CD4-positive, alpha-beta T cell treated with Interferon gamma for 1 hour (primary cell): ENCODE data around the gene PIANP.

Experiments
- DNase-seq: peaks from one replicate; pipeline ENCODE4 v3.0.0-alpha.2; 2020

The PIANP gene

GRCh38 chr12:6701078-6701768 lies 608 bp upstream of the PIANP start:
- no peak for DNase-seq

GRCh38 chr12:6699989-6700645 lies 498 bp downstream of the PIANP start:
- DNase-seq = no peak

DNA sequence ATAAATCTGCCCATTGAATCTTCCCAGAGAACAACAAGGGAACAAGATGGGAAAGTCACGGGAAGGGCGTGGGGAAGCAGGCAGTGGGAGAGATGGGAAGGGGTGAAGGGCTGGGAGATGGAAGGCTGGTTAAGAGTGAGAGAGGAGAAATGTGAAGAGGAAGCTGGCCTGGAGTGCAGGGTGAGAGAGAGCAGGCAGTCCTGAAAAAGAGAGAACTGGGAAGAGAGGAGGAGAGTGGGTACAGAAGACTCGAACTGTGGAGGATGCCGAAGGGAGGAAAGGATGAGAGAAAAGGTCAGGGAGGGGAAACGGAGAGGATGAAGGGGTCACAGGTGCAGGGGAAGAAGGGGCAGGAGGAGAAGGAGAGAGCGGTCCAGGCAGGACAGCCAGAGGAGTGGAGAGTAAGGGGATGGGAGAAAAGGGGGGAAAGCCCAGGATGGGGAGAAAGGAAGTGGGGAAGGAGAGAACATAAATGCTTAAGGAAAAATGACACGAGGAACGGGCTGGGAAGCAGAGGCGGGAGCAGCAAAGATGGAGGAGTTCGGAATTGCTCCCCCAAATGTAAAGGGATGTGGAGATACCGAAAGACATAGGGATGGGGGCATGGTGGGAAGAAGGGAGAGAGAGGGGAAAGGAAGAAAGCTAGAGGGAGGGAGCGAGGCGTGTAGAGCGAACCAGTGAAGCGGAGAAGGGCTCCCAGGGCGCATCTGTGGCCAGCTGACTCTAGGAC lies 1.2 kb downstream of the PIANP start:
- DNase-seq = no peak

DNA sequence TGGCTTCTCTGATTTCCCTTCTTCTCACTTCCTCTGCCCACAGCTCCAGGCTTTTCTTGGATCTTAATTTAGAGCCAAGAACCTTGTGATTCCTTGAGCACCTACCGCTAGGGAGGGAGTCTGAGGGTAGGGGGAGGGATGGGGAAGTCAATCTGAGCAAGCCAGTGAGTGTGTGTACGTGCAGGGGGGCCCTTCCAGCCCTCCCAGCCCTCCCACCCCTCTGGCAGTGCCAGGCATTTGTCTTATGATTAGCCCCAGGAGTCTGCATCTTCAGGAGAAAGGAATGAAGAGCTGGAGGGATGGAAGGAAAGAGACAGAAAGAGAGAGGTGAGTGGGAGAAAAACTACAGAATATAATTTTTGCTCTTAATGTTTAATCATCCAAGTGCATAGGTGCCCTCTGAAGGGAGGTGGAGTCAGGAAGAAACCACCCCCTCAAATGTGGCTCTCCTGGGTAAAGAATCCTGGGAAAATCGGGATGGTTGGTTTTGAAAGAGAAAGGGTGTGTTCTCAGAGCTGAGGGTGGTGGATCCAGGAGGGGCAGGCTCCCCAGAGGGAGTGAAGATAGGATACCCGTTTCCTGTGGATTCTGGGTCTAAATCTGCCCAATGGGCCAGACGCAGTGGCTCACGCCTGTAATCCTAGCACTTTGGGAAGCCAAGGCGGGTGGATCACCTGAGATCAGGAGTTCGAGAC lies 2.1 kb downstream of the PIANP start:
- DNase-seq = no peak

DNA sequence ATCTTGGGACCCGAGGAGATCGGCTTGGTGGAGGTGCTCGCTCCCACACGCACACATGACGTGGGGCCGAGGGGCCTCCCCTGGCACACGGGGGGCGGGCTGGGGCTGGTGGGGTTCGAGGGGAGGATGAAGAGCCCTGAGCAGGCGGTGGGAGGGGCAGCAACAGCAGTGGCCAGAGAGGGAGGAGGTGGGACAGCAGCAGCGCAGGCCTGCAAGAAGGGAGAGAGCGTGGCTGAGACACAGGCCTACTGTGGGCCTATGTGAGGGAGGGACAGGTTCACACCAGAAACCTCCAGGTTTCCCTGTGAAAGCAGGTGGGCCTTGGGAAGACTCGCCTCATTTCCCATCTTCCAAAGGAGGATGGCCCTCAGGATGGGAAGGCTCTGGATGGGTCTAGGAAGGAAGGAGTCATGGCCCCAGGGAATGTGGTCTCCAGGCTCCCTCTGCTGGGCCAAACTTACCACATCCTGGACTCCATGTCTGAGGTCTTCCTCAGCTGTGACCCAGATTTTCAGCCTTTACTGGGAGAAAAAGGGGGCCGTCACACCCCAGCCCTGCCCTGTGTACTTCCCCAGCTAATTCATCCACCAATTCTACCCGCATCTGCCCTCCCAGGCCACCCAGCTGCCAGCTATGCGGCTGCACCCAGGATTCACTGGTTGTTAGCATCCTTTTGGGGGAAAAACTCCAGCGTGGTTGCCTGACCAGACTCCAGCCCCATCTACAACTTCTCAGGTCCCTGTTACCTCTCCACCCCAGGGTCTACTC lies 2.8 kb downstream of the PIANP start:
- DNase-seq = no peak

DNA sequence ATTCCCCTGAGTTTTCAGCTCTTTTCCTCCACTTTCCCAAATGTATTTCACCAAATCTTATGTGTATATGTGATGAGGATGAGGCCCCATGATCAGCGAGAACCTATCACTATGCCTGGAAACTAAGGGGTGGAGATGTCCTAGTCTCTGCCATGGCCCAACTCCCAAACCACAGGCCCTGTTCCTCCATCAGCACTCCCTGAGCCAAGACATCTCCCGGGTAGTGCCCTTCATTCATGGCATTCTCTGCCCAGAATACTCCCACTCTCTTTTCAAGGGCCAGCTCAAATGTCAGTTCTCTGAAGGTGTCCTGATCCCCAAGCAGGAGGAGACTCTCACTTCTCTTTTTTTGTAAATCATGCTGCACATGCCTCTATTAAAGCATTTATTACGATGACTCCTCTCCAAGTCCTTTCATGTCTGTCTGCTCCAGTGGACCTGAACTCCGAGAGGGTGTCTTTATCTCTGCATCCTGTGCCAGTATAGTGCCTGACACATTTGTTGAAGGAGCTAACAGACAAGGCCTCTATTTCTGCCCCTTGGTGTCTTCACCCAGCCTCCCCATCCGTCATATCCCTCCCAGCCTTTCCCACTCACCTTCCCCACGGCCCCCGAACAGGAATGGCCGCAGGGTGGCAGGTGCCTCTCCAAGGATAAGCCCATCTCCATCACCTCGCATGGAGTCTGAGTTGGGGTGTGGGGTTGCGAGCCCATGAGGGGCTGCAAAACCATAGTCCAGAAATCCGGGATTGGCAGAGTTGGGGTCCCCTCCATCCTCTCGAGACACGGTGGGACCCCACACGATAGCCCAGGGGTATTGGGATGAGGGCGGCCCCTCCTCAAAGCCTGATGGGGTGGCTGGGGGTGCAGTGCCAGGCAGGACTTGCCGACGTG lies 3.7 kb downstream of the PIANP start:
- peak; percentile 29 for DNase-seq

GRCh38 chr12:6695313-6696045 lies 5.1 kb downstream of the PIANP start:
- no peak for DNase-seq

GRCh38 chr12:6694701-6695100 lies 5.9 kb downstream of the PIANP start:
- no peak for DNase-seq

GRCh38 chr12:6693832-6694355 lies 6.7 kb downstream of the PIANP start:
- no peak for DNase-seq

DNA sequence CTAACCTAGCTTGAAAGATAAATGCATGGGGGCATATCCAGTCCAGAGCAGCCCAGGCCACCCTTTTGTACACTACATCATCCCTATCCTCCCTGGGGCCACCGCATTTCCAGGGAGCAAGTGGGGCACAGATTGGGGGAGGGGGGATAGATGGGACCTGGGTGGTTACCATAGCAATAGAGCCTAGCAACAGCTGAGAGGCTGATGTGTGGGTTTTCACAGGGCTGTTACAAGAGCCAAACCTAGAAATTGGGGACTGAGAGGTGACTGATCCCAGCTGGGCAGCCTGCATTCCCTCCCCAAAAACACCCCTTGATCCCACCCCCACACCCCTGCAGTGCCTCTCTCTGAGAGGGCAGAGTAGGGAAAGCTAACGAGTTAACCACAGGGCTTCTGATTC lies 7.7 kb downstream of the PIANP start:
- no peak for DNase-seq

GRCh38 chr12:6691473-6691872 lies 9.1 kb downstream of the PIANP start:
- DNase-seq = no peak

GRCh38 chr12:6688999-6689882 lies 11.4 kb downstream of the PIANP start, which contains the start of gene ZNF384:
TSS of gene ZNF384 (minus strand) at chr12:6689375. CDS start at chr12:6679520, 9,855 bp downstream.
- peak; percentile 98 for DNase-seq

DNA sequence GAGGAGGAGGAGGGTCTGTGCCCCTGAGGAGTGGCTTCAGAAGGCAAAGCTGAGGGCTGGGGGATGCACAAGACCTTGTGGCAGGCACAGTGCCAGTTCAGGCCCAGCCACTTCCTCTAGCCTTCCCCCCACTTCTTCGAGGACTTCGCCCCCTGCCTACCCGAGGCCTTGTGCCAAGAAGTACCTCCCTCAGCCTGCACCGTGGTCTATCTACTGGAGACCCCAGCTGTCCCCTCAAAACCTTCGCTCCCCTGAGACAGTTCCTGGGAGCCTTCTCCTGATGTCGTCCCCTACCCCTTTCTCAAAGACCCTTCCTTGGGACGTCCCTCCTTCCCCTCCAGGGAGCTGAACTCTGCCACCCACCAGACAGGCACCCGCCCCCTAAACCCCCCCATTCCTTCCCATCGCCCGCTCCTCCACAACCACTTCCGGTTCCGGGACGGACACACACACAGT lies 12.0 kb downstream of the PIANP start:
- DNase-seq = no peak

DNA sequence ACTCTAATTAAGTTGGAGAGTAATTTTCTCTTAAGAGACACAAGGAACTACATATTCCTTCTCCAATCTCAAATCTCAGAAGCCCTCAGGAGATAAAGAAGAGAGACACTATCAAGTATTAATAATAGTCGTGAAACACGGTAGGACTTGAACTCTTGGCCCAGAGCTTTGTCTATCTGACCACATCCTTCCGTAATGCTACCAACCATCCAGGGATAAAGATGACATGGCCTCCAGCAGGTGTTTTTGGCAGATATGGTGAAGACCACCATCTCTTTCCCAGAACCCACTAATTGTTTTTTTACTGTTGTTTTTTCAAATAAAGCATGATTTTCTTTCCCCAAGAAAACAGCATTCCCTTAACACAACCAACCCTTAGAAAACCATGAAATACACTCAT lies 14.8 kb downstream of the PIANP start:
- no peak for DNase-seq

GRCh38 chr12:6684609-6685008 lies 16.0 kb downstream of the PIANP start:
- peak; percentile 30 for DNase-seq

DNA sequence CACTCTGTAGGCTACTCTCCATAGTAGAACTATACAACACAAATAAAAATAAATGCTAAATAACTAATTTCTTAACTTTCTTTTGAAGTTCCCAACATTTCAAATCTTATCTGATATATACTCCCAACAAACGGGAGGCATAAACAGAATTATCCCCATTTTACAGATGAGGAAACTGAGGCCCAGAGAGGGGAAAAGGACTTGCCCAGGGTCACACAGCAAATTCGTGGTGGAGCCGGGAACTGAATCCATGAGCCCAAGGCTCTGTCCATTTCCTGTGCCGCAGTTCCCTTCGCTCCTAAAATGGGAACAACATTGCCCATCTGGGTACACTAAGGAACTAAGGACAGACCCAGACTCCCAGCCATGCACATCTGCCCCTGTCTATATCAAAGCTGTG lies 23.7 kb downstream of the PIANP start:
- no peak for DNase-seq

DNA sequence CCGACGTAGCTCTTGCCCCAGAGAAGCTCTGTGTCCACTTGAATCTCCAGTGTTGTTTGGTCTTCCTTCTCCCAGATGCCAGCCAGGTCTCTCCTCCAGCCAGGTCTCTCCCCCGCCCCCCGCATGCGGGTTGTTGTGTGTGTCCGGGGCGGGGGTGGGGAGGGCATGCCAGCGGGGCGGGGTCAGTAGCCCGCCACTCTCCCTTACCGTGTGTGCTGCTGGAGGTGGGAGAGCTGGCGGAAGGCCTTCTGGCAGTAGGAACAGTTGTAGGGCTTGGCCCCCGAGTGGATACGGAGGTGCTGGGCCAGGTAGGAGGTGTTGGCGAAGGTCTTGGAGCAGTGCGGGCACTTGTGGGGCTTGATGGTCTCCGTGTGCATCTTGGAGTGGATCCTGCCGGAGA lies 28.5 kb downstream of the PIANP start:
- no peak for DNase-seq

GRCh38 chr12:6667559-6668210 lies 32.9 kb downstream of the PIANP start:
- DNase-seq = no peak

DNA sequence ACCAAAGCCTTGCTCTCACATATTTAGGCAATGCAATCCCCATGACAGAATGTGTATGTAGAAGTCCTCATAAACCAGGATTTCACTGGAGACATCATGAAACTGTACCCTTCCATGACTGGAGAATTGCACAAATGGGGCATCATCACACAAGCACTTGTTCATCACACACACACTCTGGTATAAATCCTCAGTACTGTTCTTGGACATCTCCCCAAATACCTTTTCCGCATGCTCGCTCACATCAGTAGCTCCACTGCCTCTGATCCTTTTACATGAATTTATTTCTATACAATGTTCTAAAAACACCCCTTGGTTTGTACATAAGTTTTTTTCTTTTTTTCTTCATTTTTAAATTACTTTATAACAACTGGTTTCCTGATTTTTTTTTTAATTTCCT lies 34.4 kb downstream of the PIANP start:
- DNase-seq = no peak
